ENCODE data around the gene RFX3.

- TF ChIP-seq CTCF (IDR thresholded peaks at IDR 0.05; ENCODE audit: insufficient read depth, low read depth, low read length) (no peak), EZH2 (IDR thresholded peaks at IDR 0.05; ENCODE audit: insufficient read depth, low read length) (no peak)
Observed at GRCh38 chr9:3299872-3300271, 225.9 kb downstream of the RFX3 start.

Data from astrocyte (in vitro differentiated cells and primary cell).